Inflammatory macrophage (primary cell): Measurements from ENCODE around the gene CIITA.
"Not testable (repeated sequence)": the region's sequence is repeated elsewhere in the genome, so short reads cannot be mapped to it uniquely, and the experiment has no call there.

ENCODE experiments used
- DNase-seq, 2 donors: peaks; one replicate each; pipeline ENCODE4 v3.0.0-alpha.2; 2020 to 2022
- total RNA-seq, 18 experiments: gene quantifications; one replicate each; lab custom pipeline; 2026; ENCODE audit warnings: mixed read lengths in 6 of 18, inconsistent platforms in 2 of 18; lab: John Stamatoyannopoulos, UW

CIITA gene, protein sequence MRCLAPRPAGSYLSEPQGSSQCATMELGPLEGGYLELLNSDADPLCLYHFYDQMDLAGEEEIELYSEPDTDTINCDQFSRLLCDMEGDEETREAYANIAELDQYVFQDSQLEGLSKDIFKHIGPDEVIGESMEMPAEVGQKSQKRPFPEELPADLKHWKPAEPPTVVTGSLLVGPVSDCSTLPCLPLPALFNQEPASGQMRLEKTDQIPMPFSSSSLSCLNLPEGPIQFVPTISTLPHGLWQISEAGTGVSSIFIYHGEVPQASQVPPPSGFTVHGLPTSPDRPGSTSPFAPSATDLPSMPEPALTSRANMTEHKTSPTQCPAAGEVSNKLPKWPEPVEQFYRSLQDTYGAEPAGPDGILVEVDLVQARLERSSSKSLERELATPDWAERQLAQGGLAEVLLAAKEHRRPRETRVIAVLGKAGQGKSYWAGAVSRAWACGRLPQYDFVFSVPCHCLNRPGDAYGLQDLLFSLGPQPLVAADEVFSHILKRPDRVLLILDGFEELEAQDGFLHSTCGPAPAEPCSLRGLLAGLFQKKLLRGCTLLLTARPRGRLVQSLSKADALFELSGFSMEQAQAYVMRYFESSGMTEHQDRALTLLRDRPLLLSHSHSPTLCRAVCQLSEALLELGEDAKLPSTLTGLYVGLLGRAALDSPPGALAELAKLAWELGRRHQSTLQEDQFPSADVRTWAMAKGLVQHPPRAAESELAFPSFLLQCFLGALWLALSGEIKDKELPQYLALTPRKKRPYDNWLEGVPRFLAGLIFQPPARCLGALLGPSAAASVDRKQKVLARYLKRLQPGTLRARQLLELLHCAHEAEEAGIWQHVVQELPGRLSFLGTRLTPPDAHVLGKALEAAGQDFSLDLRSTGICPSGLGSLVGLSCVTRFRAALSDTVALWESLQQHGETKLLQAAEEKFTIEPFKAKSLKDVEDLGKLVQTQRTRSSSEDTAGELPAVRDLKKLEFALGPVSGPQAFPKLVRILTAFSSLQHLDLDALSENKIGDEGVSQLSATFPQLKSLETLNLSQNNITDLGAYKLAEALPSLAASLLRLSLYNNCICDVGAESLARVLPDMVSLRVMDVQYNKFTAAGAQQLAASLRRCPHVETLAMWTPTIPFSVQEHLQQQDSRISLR
- 8.9 to 172 (median 34.6) reads per million in 18 experiments for total RNA-seq

DNA sequence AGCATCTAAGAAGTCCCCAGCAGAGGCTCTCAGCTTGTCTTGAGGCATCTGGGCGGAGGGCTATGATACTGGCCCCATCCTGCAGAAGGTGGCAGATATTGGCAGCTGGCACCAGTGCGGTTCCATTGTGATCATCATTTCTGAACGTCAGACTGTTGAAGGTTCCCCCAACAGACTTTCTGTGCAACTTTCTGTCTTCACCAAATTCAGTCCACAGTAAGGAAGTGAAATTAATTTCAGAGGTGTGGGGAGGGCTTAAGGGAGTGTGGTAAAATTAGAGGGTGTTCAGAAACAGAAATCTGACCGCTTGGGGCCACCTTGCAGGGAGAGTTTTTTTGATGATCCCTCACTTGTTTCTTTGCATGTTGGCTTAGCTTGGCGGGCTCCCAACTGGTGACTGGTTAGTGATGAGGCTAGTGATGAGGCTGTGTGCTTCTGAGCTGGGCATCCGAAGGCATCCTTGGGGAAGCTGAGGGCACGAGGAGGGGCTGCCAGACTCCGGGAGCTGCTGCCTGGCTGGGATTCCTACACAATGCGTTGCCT lies at the start of gene CIITA:
CIITA (plus strand) TSS at position 404 of the 543 bp plus-strand sequence; CDS start at position 533, 129 bp downstream.
- DNase-seq = peak; percentile 95 to 97

DNA sequence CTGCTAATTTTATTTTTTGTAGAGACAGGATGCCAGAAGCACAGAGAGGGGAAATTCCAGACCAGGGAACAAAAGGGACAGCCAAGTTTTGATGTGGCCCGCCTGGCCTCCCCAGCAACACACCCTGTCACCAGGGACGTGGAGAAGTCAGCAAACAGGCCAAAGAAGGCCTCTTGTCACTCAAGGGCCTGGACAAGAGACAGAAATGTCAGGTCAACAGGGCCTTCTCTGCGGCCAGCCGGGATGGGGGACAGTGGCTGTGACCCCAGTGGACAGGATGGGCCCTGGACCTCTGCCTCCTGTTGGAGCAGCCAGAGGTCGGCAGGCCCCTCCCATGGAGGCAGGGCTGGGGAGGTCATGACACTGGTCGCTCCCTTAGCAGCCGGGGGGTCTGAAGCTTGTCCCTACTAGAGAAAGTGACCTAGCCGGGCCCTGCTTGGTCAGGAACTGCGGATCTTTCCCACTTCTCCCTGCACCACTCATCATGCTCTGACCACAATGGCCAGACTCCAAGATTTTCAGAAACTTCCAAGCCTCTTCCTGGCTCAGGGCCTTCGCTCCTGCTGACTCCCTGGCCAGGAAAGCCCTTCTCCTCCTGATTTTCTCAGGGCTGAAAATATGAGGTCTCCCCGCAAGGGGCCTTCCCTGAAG lies 49.2 kb upstream of the CIITA start:
- no peak for DNase-seq

DNA sequence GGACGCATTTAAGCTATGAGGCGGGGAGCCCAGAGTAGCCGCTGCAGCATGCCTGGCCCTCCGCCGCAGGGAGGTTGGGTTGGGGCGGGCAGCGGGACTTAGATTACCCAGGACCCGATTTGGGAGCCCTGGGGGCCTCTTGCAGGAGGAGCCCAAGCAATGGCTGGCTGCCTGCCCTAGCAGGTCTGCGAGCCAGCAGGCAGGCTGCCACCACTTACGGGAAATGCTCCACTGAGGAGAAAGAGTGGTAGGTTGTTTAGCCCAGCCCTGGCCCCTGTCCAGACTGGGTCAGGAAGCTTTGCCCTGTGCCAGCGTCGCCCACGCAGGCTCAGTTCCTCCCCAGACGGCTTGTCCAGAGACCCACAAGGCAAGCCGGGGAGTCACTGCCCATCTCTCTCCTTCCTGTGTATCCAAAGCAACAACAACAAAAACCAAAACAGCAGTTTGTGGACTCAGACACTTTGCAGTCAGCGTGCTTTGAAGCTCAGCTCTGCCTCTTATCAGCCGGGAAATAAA lies 48.1 kb upstream of the CIITA start:
- DNase-seq = peak; percentile 96

DNA sequence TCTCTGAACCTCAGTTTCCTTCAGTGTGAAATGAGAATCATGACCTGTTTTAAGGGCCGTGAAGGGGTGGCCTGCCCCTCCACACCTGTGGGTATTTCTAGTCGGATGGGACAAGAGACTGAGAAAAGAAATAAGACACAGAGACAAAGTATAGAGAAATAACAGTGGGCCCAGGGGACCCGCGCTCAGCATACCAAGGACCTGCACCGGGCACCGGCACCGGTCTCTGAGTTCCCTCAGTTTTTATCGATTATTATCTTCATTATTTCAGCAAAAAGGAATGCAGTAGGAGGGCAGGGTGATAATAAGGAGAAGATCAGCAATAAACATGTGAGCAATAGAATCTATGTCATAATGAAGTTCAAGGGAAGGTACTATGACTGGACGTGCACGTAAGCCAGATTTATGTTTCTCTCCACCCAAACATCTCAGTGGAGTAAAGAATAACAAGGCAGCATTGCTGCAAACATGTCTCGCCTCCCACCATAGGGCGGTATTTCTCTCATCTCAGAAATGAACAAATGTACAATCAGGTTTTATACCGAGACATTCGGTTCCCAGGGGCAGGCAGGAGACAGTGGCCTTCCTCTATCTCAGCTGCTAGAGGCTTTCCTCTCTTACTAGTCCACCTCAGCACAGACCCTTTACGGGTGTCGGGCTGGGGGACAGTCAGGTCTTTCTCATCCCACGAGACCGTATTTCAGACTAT lies 47.5 kb upstream of the CIITA start:
- not testable (repeated sequence) for DNase-seq

DNA sequence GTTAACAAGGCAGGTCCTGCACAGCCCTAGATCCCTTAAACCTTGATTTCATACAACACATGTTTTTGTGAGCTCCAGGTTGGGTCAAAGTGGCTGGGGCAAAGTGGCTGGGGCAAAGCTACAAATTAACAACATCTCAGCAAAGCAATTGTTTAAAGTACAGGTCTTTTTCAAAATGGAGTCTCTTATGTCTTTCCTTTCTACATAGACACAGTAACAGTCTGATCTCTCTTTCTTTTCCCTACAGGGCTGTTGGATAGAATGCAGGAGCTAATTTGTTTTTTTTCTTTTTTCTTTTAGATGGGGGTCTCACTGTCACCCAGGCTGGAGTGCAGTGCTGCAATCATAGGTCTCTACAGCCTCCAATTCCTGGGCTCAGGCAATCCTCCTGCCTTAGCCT lies 46.8 kb upstream of the CIITA start:
- not testable (repeated sequence) for DNase-seq

DNA sequence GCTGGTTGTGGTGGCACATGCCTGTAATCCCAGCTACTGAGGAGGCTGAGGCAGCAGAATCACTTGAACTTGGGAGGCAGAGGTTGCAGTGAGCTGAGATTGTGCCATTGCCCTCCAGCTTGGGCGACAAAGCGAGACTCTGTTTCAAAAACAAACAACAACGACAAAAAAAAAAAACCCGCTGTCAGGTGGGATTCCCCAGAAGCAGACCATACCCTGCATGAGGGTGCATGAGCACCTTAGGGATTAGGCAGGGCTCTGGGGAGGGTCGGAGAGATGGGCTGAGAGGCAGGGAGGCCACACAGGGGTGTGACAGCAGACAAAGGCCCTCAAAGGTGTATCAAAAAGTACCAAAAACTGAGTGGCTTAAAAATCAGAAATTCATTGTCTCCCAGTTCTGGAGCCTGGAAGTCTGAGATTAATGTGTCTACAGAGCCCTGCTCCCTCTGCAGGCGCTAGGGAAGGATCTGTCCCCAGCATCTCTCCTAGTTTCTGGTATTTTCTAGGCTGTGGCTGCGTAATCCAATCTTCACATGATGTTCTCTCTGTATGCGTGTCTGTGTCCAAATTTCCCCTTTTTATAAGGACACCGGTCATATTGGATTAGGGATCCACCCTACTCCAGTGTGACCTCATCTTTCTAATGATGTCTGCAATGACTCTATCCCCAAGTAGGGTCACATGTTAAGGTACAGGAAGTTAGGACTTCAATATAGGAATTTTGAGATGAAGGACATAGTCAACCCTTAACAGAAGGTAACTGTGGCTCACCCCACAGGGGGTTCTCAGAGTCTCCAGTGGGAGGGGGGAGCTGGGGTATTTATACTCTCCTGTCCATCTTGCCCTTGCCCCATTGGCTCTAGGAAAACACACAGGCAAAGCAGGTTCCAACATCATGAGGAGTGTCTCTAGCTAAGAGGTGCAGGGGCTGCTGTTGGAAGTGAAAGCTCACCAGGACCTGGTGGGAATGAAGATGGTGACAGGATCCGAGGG lies 44.8 kb upstream of the CIITA start:
- peak; percentile 87 to 92 for DNase-seq

DNA sequence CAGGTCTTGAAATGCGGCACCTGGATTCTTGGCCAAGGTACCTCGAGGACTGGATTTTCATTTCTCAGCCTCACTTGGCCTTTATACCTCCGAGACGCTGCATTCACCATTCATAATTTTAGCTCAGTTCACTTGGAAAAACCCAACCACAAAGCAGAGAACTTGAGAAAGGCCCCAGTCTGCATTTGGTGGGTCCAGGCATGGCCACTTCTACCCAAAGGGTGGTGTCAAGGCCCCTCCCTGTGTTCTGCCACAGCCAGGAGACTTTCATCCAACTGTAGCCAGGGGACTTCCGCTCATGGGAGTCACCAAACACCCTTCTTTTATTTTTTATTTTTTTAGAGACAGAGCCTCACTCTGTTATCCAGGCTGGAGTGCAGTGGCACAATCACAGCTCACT lies 43.7 kb upstream of the CIITA start:
- DNase-seq = no peak

DNA sequence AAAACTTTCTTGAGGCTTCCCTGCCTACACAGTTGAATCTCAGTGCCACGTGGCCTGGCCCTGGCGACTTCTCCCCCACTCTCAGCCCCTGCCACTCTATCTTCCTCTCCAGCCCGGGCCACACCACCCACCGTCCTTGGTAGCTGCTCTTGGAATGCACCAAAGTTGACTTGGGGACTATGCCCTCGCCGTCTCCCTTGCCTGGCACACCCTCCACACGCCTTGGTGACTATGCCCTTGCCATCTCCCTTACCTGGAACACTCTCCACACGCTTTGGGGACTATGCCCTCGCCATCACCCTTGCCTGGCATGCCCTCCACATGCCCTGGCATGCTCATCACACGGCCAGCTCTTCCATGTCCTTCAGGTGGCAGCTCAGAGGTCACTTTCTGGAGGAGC lies 42.9 kb upstream of the CIITA start:
- DNase-seq = no peak

DNA sequence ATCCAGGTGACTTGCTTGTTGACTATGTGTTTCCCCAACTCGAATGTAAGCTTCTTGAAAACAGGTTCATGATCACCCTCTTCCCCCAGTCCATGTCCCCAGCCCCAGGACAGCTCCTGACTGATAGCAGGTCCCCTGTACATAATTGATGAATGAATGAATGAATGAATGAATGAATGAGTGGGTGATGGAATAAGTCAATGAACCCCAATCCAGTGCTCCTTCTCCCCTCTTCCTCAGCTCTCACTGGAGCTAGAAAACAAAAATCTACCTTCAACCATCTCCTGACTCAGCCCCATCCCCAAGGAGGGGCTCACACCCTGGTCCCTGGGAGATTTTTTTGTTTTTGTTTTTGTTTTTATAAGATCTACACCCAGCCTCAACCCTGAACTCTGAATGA lies 42.2 kb upstream of the CIITA start:
- no peak for DNase-seq

DNA sequence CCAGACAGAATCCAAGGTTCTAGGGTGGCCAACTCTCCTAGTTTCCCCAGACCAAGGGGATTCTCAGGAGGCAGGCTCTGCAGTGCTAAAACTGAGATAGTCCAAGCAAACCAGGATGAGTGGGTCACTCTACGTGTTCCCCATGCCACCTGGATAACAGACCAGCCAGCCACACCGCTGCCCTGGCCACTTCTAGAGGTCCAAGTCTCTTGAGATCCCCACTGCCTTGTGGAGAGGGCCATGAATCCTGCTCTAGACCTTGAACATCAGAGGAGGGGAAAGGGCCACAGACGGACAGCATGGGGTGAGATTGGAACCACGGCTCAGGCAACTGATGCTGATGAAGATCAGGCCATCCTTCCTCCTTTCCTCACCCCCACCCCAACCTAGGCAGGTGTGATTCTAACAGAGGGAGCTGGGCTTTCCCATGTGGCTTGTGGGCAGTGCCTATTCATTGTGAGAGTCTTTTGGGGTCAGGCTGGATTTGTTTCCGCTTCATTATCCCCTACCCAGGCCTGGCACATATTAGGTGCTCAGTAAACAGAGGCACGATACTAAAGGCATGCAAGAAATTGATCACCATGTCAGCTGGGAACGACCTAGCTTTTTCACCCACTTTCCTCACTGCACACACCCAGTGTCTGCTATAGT lies 41.6 kb upstream of the CIITA start:
- DNase-seq = no peak

DNA sequence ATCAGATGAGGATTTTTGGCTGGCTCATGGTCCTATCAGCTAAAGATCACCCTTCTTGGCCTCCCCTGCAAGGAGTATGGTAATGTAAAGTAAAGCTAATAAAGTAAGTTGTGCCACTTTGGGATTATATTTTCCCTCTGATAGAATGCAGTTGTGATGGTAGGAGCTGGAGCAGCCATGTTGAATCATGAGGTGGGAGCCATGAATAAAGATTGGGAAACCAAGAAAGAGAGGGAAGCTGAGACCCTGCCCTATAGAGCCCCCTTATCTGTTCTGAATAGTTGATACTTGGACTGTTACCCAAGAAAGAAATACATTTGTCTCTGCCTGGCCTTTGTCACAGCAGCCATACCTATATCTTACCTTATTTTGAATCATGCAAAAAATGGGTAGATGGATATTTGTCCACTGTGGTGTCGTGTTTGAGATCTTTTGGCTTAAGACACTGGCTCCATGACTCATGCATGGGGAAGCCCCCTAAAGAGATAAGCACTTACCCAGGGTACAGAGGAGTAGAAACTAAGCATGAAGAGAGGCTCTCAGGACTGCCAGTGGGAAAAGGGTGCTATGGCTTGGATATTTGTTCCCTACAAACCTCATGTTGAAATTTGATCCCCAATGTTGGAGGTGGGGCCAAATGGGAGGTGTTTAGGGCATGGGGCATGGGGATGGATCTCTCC lies 40.7 kb upstream of the CIITA start:
- no peak for DNase-seq

DNA sequence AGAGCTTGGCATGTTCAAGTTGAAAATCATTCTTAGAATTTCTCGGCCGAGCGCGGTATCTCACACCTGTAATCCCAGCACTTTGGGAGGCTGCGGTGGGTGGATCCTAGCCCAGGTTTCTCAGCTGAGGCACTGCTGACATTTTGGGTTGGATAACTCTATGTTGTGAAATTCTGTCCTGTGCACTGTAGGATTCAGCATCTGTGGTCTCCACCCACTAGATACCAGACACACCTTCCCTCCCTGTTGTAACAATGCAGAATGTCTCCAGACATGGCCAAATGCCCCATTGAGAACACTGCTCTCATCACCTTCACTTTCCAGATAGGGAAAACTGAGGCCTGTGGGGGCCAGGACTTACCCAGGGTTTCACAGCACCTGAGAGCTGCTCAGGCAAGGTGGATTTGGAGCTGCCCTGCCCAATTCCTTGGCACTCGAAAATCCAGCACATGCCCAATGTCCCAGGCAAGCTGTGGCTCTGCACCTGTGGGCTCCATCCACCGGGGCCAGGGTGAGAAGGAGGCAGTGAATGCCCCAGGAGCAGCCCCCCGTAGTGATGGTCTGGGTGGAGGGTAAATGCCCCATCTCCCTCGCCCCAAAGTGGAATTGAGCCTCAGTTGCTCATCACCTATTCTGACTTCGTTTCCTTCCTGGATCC lies 38.3 kb upstream of the CIITA start:
- no peak for DNase-seq

DNA sequence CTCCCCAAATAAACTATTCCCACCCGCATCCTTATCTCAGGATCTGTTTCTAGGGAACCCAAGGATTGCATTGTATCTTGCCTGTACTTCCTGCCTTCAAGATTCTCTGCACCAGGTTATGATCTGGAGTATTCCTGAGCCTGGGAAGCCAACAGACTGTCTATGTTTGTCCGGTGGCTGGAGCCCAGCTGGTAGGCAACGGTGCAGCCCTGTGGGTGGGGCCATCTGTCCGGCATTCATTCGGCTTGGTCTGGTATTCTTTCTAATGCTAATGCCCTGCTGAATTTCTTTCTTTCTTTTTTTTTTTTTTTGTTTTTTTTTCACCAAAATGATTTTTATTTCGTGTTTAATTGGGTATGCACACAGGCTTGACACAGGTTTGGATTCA lies 37.7 kb upstream of the CIITA start:
- no peak for DNase-seq

DNA sequence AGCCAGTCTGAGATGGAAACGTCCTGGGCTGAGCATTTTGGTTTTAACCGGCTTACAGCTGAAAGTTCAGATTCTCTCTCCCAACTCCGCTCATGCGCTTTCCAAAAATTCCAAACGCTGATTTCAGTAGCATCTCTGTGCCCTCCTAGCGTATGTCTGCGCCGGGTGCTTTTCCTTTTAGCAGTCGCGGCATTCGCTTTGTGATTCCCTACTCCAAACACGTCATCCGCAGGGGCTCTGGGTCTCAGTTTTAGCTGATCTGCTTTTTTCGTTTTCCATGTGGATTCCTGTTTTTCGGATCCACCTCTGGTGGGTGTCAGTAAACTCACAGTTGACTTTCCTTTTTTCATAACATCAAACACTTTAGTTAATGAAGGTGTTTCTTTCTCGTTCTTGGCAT lies 36.3 kb upstream of the CIITA start:
- no peak for DNase-seq

DNA sequence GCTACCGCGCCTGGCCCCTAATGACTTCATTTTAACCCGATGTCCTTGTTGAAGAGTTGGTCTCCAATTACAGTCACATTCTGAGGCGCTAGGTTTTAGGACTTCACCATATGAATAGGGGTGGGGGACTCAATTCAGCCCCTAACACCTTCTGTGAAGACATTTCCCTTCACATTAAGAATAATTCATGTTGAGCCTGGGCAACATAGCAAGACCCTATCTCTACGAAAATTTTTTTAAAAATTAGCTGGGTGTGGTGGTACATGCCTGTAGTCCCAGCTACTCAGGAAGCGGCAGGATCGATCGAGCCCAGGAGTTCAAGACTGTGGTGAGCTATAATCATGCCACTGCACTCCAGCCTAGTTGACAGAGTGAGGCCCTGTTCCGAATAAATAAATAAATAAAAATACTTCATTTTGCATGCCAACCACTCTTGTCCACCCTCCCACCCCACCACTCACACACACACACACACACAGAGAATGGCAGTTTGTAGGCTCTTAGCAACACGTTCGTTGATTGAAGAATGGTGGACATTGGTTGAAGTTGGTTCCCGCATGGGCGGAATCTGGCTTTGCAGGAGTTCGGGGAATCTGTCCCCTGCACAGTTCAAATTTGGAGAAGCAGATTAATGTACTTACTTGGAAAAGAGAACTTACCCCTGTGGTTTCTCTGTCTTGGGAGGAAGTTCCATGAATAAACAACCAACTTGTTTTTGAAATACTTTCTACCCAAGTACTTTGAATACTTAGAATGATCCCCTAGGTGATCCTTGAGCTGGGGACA lies 30.6 kb upstream of the CIITA start:
- peak; percentile 87 to 94 for DNase-seq

DNA sequence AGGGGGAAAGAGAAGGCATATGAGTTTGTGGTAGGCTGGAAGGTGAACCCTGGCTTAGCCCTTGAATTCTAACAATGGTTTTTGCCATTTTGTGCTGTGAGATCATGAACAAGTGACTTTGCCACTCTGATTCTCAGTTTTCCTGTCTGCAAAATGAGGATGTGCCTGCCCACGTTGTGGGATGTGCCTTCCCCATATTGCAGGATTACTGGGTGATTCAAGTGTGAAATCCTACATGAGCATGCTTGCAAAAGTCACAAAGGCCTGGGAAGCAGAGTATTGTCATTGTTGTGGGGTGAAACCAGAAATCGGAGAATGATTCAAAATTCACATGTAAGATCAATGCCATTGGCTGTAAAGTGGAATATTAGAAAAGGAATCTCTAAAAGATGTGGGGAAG lies 29.8 kb upstream of the CIITA start:
- DNase-seq = peak; percentile 94 to 97

DNA sequence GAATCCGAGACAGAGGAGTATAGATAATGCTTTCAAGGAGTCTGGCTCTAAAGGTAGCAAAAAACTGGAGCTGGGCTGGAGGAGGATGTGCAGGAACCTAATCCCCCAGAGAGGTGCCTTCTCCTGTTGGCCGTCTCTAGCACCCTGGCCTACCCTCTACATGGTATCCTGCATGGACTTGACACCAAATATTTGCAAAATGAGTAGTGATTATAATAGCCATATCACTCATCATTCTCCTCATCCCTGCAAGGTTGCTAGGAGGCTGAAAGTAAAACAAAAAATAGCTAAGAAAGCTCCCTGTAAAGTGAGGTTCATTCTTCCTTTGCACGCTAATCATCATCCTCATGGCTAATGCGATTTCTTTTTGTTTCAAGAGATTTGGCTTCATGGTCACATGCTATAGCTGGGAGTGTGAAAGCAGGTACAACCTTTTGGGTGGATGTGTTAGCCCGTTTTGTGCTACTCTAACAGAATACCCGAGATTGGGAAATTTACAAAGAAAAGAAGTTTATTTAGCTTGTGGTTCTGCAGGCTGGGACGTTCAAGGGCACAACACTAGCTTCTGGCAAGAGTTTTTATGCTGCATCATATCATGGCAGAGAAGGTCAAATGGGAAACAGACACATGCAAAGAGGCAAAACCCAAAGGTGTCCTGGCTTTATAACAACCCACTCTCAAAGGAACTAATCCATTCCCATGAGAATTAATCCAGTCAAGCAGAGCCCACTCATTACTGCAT lies 27.1 kb upstream of the CIITA start:
- no peak for DNase-seq
